Tibial nerve (tissue), 4 donors: ENCODE measurements around the gene ZNF266.

Experiments
- EP300 ChIP-seq, 2 donors: sonication (generic); formaldehyde crosslinking; IDR thresholded peaks; one replicate each; pipeline ENCODE4 v1.6.1; 2017; ENCODE audit warnings: antibody characterized with exemption in 2 of 2, mild to moderate bottlenecking in 1 of 2
- POLR2A ChIP-seq, 2 donors: fragments of 450-650 bp; IDR thresholded peaks; one replicate each; pipeline ENCODE4 v1.6.1; 2017; ENCODE audit warnings: antibody characterized with exemption in 2 of 2, mild to moderate bottlenecking in 2 of 2, moderate library complexity in 2 of 2
- TF ChIP-seq, protein P1 (sequence below), 5 experiments: fragments of 200-600 bp in 3 of 5; fragments of 450-650 bp in 2 of 5; sonication (generic) in 3 of 5; IDR thresholded peaks; one replicate each; pipeline ENCODE4 v1.5.1; 2016 to 2019; ENCODE audit warnings: antibody characterized with exemption in 5 of 5, mild to moderate bottlenecking in 3 of 5, moderate library complexity in 2 of 5

DNA sequence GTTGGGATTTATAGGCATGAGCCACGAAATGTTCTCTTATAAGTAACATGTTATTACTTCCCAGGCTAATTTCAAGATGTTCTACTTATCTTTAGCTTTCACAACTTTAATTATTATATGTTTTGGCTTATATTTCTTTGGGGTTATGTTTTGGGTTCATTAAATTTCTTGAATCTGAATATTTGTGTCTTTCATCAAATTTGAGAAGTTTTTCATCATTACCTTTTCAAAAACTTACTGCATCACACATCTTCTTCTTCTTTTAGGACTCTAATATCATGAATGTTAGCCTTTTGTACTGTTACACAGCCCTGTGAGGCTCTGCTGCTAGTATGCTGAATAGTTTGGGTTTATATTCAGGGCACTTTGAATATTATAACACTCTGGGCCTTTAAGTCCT lies 9.7 kb upstream of the ZNF266 start:
- TF ChIP-seq, protein P1, sequence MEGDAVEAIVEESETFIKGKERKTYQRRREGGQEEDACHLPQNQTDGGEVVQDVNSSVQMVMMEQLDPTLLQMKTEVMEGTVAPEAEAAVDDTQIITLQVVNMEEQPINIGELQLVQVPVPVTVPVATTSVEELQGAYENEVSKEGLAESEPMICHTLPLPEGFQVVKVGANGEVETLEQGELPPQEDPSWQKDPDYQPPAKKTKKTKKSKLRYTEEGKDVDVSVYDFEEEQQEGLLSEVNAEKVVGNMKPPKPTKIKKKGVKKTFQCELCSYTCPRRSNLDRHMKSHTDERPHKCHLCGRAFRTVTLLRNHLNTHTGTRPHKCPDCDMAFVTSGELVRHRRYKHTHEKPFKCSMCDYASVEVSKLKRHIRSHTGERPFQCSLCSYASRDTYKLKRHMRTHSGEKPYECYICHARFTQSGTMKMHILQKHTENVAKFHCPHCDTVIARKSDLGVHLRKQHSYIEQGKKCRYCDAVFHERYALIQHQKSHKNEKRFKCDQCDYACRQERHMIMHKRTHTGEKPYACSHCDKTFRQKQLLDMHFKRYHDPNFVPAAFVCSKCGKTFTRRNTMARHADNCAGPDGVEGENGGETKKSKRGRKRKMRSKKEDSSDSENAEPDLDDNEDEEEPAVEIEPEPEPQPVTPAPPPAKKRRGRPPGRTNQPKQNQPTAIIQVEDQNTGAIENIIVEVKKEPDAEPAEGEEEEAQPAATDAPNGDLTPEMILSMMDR (IDR thresholded peaks at IDR 0.05) = no peak
- TF ChIP-seq POLR2A (IDR thresholded peaks at IDR 0.05) (no peak), EP300 (IDR thresholded peaks at IDR 0.05) (no peak)
